Tibial artery (tissue), 4 donors: ENCODE data around the gene UBE2E2.

Experiments
- DNase-seq, 2 donors: peaks; one replicate each; pipeline ENCODE4 v3.0.0-alpha.2; 2019
- H3K27ac ChIP-seq, 2 donors: fragments of 200-600 bp; sonication (generic) in 1 of 2; 1 replicate in 1 of 2; 2 replicates in 1 of 2; pipeline ENCODE4 v1.5.1; 2018 to 2019; ENCODE audit warnings: mild to moderate bottlenecking in 1 of 2
- H3K27me3 ChIP-seq, 2 donors: fragments of 200-600 bp; sonication (generic) in 1 of 2; one replicate each; pipeline versions ENCODE4 v1.5.1 to v1.6.0; 2016 to 2019
- H3K36me3 ChIP-seq, 3 donors: fragments of 200-600 bp; sonication (generic) in 2 of 3; one replicate each; pipeline ENCODE4 v1.5.1; 2016 to 2019; ENCODE audit warnings: mild to moderate bottlenecking in 2 of 3
- H3K4me1 ChIP-seq, 4 donors: fragments of 200-600 bp; sonication (generic) in 2 of 4; 1 replicate in 3 of 4; 2 replicates in 1 of 4; pipeline ENCODE4 v1.5.1; 2016 to 2019
- H3K4me3 ChIP-seq, 2 donors: fragments of 200-600 bp; sonication (generic) in 1 of 2; 1 replicate in 1 of 2; 2 replicates in 1 of 2; pipeline ENCODE4 v1.5.1; 2018 to 2019; ENCODE audit warnings: mild to moderate bottlenecking in 2 of 2
- H3K9me3 ChIP-seq, 3 donors: fragments of 200-600 bp; sonication (generic) in 1 of 3; one replicate each; pipeline ENCODE4 v1.5.1; 2016 to 2019
- CTCF ChIP-seq, 2 experiments: fragments of 200-600 bp in 1 of 2; fragments of 450-650 bp in 1 of 2; IDR thresholded peaks; one replicate each; pipeline ENCODE4 v1.5.1; 2017 to 2019; ENCODE audit warnings: antibody characterized with exemption in 2 of 2, mild to moderate bottlenecking in 1 of 2, moderate library complexity in 1 of 2
- intact Hi-C: fragments of 100-400 bp; cut with DNase I; formaldehyde crosslinking; loops from one replicate; pipeline ENCODE4 v1.15.0; 2023; ENCODE audit warnings: low total_unique reads

Gene UBE2E2

GRCh38 chr3:23450051-23450450, 246.9 kb downstream of the UBE2E2 start:
- Histone ChIP-seq H3K4me1 (peaks cover 0 to 42% (median 10%) of the 10 kb centered on the region in 4 donors), H3K27me3 (no peaks in the 10 kb centered on the region), H3K36me3 (no peaks in the 10 kb centered on the region), H3K4me3 (no peak overlapping the region), H3K27ac (no peak overlapping the region), H3K9me3 (no peaks in the 10 kb centered on the region)
- DNase-seq = no peak
- TF ChIP-seq CTCF (IDR thresholded peaks at IDR 0.05) = no peak
- intact Hi-C loops = no loop called here

DNA sequence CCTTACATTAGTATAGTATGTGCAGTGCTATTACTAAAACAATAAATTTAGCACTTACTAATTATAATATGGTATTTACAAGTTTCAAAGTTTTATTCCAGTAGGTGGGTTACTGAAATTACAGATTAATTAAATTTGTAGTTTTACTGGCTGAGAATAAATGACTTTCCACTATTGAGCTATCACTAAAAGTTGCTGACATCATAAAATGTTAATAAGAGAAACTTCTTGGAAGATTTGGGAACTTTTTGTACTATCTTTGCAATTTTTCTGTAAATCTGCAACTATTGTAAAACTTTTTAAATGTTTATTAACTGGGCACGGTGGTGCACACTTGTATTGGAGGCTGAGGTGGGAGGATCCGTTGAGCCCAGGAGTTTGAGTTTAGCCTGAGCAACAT, 247.7 kb downstream of the UBE2E2 start:
- intact Hi-C loops = no loop called here
- no peak for DNase-seq
- no peak overlapping the region for H3K27ac ChIP-seq
- H3K9me3 ChIP-seq = no peaks in the 10 kb centered on the region
- no peaks in the 10 kb centered on the region for H3K27me3 ChIP-seq
- H3K4me3 ChIP-seq = no peak overlapping the region
- no peak for TF ChIP-seq CTCF (IDR thresholded peaks at IDR 0.05)
- H3K4me1 ChIP-seq = peaks cover 0 to 49% (median 17%) of the 10 kb centered on the region in 4 donors
- no peaks in the 10 kb centered on the region for H3K36me3 ChIP-seq

GRCh38 chr3:23452408-23452807, 249.3 kb downstream of the UBE2E2 start:
- no peak for DNase-seq
- Histone ChIP-seq H3K4me3 (no peak overlapping the region), H3K4me1 (peaks cover 0 to 51% (median 17%) of the 10 kb centered on the region in 4 donors), H3K27me3 (no peaks in the 10 kb centered on the region), H3K9me3 (no peaks in the 10 kb centered on the region), H3K36me3 (no peaks in the 10 kb centered on the region), H3K27ac (no peak overlapping the region)
- intact Hi-C loops = no loop called here
- TF ChIP-seq CTCF (IDR thresholded peaks at IDR 0.05) = no peak

DNA sequence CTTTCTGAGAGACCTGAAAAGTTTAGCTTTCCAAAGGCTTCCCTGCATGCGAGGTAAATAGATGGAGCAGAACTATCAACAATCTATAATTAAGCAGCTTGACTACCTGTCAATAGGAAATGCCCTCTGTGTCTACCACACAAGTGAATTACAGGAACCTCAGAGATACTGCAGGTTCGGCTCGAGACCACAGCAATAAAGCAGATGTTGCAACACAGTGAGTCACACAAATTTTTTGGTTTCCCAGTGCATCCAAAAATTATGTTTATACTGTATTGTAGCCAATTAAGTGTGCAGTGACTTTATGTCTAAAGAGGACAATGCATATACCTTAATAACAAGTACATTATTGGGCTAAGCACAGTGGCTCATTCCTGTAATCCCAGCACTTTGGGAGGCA, 252.0 kb downstream of the UBE2E2 start:
- no peaks in the 10 kb centered on the region for H3K36me3 ChIP-seq
- no peak overlapping the region for H3K27ac ChIP-seq
- no peak overlapping the region for H3K4me3 ChIP-seq
- peak in 1 of 2 donors; percentile 36 for DNase-seq
- H3K9me3 ChIP-seq = no peaks in the 10 kb centered on the region
- no peaks in the 10 kb centered on the region for H3K27me3 ChIP-seq
- peaks cover 0 to 49% (median 21%) of the 10 kb centered on the region in 4 donors for H3K4me1 ChIP-seq
- intact Hi-C loops = no loop called here
- no peak for TF ChIP-seq CTCF (IDR thresholded peaks at IDR 0.05)

GRCh38 chr3:23455775-23456174, 252.6 kb downstream of the UBE2E2 start:
- TF ChIP-seq CTCF (IDR thresholded peaks at IDR 0.05) = no peak
- Histone ChIP-seq H3K27me3 (no peaks in the 10 kb centered on the region), H3K27ac (no peak overlapping the region), H3K4me1 (peaks cover 0 to 56% (median 24%) of the 10 kb centered on the region in 4 donors), H3K9me3 (no peaks in the 10 kb centered on the region), H3K36me3 (no peaks in the 10 kb centered on the region), H3K4me3 (no peak overlapping the region)
- intact Hi-C loops = no loop called here
- no peak for DNase-seq

DNA sequence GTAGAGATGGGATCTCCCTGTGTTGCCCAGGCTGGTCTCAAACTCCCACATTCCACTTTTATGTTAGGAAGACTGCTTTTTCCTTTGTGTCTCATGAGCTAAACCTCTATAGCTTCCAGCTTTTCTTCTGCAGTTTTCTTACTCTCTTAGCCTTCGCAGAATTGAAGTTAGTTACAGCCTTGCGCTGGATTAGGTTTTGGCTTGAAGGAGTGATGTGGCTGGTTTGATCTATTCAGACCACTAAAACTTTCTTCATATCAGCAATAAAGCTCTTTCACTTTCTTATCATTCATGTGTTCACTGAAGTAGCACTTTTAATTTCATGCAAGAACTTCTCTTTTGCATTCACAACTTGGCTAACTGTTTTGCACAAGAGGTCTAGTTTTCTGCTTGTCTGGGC, 254.6 kb downstream of the UBE2E2 start:
- intact Hi-C loops = no loop called here
- no peak for TF ChIP-seq CTCF (IDR thresholded peaks at IDR 0.05)

More for the DNA sequence above, 254.6 kb downstream of the UBE2E2 start:
- Histone ChIP-seq H3K36me3 (no peaks in the 10 kb centered on the region), H3K4me1 (peaks cover 0 to 46% (median 24%) of the 10 kb centered on the region in 4 donors), H3K9me3 (no peaks in the 10 kb centered on the region), H3K27ac (no peak overlapping the region), H3K4me3 (no peak overlapping the region), H3K27me3 (no peaks in the 10 kb centered on the region)
- DNase-seq = no peak
